HepG2 (cell line): ENCODE results near the gene GALR2. TPM values are rescaled to one million over a fixed set of nuclear protein-coding genes. Genes with fewer than 3 reads are reported as not detected.

Experiments
- ATAC-seq: fragments of 200-7000 bp; cut with Tn5 transposase; 3 replicates; pipeline ENCODE4 v1.9.1; 2020; ENCODE audit warnings: mild to moderate bottlenecking, moderate library complexity
- BruUV-seq: library from RNA; stranded (reverse); fragments of 400-500 nt; replicated peaks from 2 replicates; lab custom pipeline; 2021; lab: Mats Ljungman, UMichigan
- CTCF ChIA-PET: fragments of 300-600 bp; formaldehyde crosslinking; extraction: SDS; loops from one replicate; lab custom pipeline; 2021; ENCODE audit warnings: low total read pairs, inconsistent platforms, low intra/inter-chr PET ratio; lab: Yijun Ruan, JAX
- POLR2A ChIA-PET: fragments of 350-600 bp; sonication (Branson Sonifier 250); formaldehyde crosslinking; loops from one replicate; lab custom pipeline; 2020; ENCODE audit warnings: antibody characterized with exemption, inconsistent platforms; lab: Yijun Ruan, JAX
- DNase-seq: peaks from one replicate; pipeline ENCODE4 v3.0.0-alpha.2; 2015; ENCODE audit warnings: low spot score
- FAIRE-seq: peaks from 3 replicates; lab custom pipeline; 2011; peaks lifted over from hg19 to GRCh38; lab: Jason Lieb, UNC
- H2AFZ ChIP-seq: one replicate; pipeline ENCODE4 v1.6.1; 2011; ENCODE audit warnings: low read length, inconsistent platforms
- H3K27ac ChIP-seq: fragments of 300-600 bp; 3 replicates; pipeline ENCODE4 v1.8.0; 2011; ENCODE audit warnings: mixed run types, mild to moderate bottlenecking, mixed read lengths, low read length, inconsistent platforms; ENCODE audit not compliant: insufficient read depth; ENCODE audit errors: extremely low read length
- H3K27me3 ChIP-seq, 2 experiments: fragments of 200-600 bp in 1 of 2; 2 replicates in 1 of 2; 3 replicates in 1 of 2; pipeline versions ENCODE4 v1.6.0 to v1.8.0; 2011; ENCODE audit warnings: low read length in 2 of 2, mild to moderate bottlenecking in 2 of 2, moderate library complexity in 2 of 2, inconsistent platforms in 1 of 2; ENCODE audit not compliant: insufficient read depth in 2 of 2, control insufficient read depth in 1 of 2
- H3K36me3 ChIP-seq, 2 experiments: fragments of 200-600 bp in 1 of 2; replicated peaks in 1 of 2; 2 replicates in 1 of 2; 3 replicates in 1 of 2; pipeline versions ENCODE4 v1.5.1 to v1.8.0; 2011; ENCODE audit warnings: low read length in 2 of 2, inconsistent platforms in 1 of 2; ENCODE audit not compliant: insufficient read depth in 2 of 2, control insufficient read depth in 1 of 2
- H3K4me1 ChIP-seq: 2 replicates; pipeline ENCODE4 v1.5.1; 2012; ENCODE audit warnings: low read length, inconsistent platforms; ENCODE audit not compliant: insufficient read depth
- H3K4me2 ChIP-seq: 2 replicates; pipeline ENCODE4 v1.6.0; 2011; ENCODE audit warnings: low read depth, low read length, inconsistent platforms
- H3K4me3 ChIP-seq, 3 experiments: fragments of 200-600 bp in 1 of 3; sonication (generic), shearing (Covaris generic) in 1 of 3; replicated peaks in 1 of 3; 2 replicates each; pipeline ENCODE4 v1.5.1; 2011 to 2016; ENCODE audit warnings: low read length in 3 of 3, inconsistent platforms in 2 of 3, low read depth in 2 of 3, mild to moderate bottlenecking in 2 of 3, control low read depth in 1 of 3, mixed read lengths in 1 of 3; ENCODE audit not compliant: insufficient read depth in 1 of 3
- H3K79me2 ChIP-seq: one replicate; pipeline ENCODE4 v1.6.1; 2011; ENCODE audit warnings: low read length, inconsistent platforms; ENCODE audit not compliant: insufficient read depth
- H3K9ac ChIP-seq: 2 replicates; pipeline ENCODE4 v1.6.0; 2011; ENCODE audit warnings: mild to moderate bottlenecking, low read depth, low read length, inconsistent platforms; ENCODE audit not compliant: insufficient read depth
- H3K9me3 ChIP-seq: 2 replicates; pipeline ENCODE4 v1.5.1; 2012; ENCODE audit warnings: mild to moderate bottlenecking, low read length
- H4K20me1 ChIP-seq: 2 replicates; pipeline ENCODE4 v1.6.0; 2011; ENCODE audit warnings: inconsistent platforms, mild to moderate bottlenecking, low read length, moderate library complexity; ENCODE audit not compliant: insufficient read depth
- HOXA3 ChIP-seq: sonication (generic); formaldehyde crosslinking; IDR thresholded peaks from 2 replicates; pipeline ENCODE4 v1.5.0; 2020; ENCODE audit warnings: missing genetic modification reagents
- MXD4 ChIP-seq: IDR thresholded peaks from 2 replicates; pipeline ENCODE4 v1.6.1; 2016; ENCODE audit warnings: mild to moderate bottlenecking, missing biosample characterization, missing genetic modification reagents
- PAXIP1 ChIP-seq: sonication (generic); formaldehyde crosslinking; conservative IDR thresholded peaks from 2 replicates; pipeline ENCODE4 v1.4.0; 2020; ENCODE audit warnings: mild to moderate bottlenecking, missing genetic modification reagents, moderate library complexity
- PRDM4 ChIP-seq: sonication (generic); formaldehyde crosslinking; IDR thresholded peaks from 2 replicates; pipeline ENCODE4 v1.9.0; 2021; ENCODE audit warnings: missing genetic modification reagents, borderline replicate concordance
- RFX5 ChIP-seq: IDR thresholded peaks from 2 replicates; pipeline ENCODE4 v1.6.1; 2011; ENCODE audit warnings: low read depth, low read length, improper control_type of control experiment
- ZNF367 ChIP-seq: sonication (generic); formaldehyde crosslinking; IDR thresholded peaks from 2 replicates; pipeline ENCODE4 v1.4.0; 2020; ENCODE audit warnings: missing genetic modification reagents, borderline replicate concordance
- ZNF432 ChIP-seq: sonication (generic); formaldehyde crosslinking; IDR thresholded peaks from 2 replicates; pipeline ENCODE4 v1.5.0; 2020; ENCODE audit warnings: missing genetic modification reagents, mild to moderate bottlenecking, borderline replicate concordance
- WGBS: methylation state at CpG from one replicate; pipeline ENCODE4 v1.1.6; 2017; ENCODE audit warnings: low lambda C conversion rate; 5-methylcytosine and 5-hydroxymethylcytosine counted together
- in situ Hi-C: cut with HindIII; loops from 2 replicates; pipeline ENCODE4 v1.10.0; 2017; ENCODE audit warnings: low pct_unique_long_range_greater_than_20kb; ENCODE audit not compliant: extremely low pct_ligation_motif_present
- intact Hi-C: fragments of 100-400 bp; cut with micrococcal nuclease; formaldehyde crosslinking; loops from one replicate; pipeline ENCODE4 v1.10.0; 2022; ENCODE audit not compliant: unreplicated experiment
- polyA plus RNA-seq, 8 experiments: library from polyadenylated mRNA; depleted of rRNA in 3 of 8; stranded (reverse) in 7 of 8; unstranded in 1 of 8; fragments of >200 nt; fragmentation: Illumina TruSeq in 4 of 8; extraction: Trizol in 4 of 8; gene quantifications; 2 replicates each; pipeline versions ENCODE4 v1.2.1 to v1.2.3, GENCODE V29; 2011 to 2016; ENCODE audit warnings: low read depth in 4 of 8, missing spikeins in 1 of 8, mixed read lengths in 1 of 8; ENCODE audit not compliant: insufficient read depth in 1 of 8
- total RNA-seq, 5 experiments: library from RNA; depleted of rRNA; stranded (reverse); fragments of >200 nt; fragmentation: Illumina TruSeq; extraction: Trizol; gene quantifications; 2 replicates each; pipeline ENCODE4 v1.2.3, GENCODE V29; 2016; ENCODE audit warnings: low read depth in 1 of 5

The GALR2 gene
- total and polyA plus RNA-seq, 2 of the 13 experiments (the other 11 are each of a cell fraction or from before 2014, with no cell fraction given) = 0.48 to 0.58 TPM

GRCh38 chr17:76094046-76094445 lies 19.5 kb downstream of the GALR2 start:
- H3K4me2 ChIP-seq = no peak overlapping the region
- no peaks in the 10 kb centered on the region for H3K27me3 ChIP-seq
- H3K79me2 ChIP-seq = no peaks in the 10 kb centered on the region
- no peaks in the 10 kb centered on the region for H3K9me3 ChIP-seq
- no peak for FAIRE-seq
- TF ChIP-seq MXD4 (CRISPR knock-in tag) (no peak), PAXIP1 (CRISPR knock-in tag) (no peak), ZNF367 (no peak), RFX5 (no peak), ZNF432 (CRISPR knock-in tag) (no peak), PRDM4 (CRISPR knock-in tag) (no peak), HOXA3 (no peak)
- H3K9ac ChIP-seq = no peak overlapping the region
- CTCF ChIA-PET = no interaction called here
- intact Hi-C loops (no loop called here), in situ Hi-C loops (no loop called here)
- WGBS = 93% methylated on average over 11 of the region's 11 CpGs
- POLR2A ChIA-PET = no interaction called here
- no peak for DNase-seq
- no peaks in the 10 kb centered on the region for H3K4me1 ChIP-seq
- H4K20me1 ChIP-seq = no peaks in the 10 kb centered on the region
- H3K36me3 ChIP-seq = peaks cover 53 to 86% of the 10 kb centered on the region in 2 experiments
- BruUV-seq = no TSS peak
- no peak overlapping the region for H2AFZ ChIP-seq
- H3K4me3 ChIP-seq = no peak overlapping the region
- ATAC-seq = no peak
- no peak overlapping the region for H3K27ac ChIP-seq
